HL-60/S4 treated with retinoic acid at 250 ng/mL for 4 days and 3 days (cell line): ENCODE measurements around the gene TRIM65.
"Not testable (repeated sequence)": the region's sequence is repeated elsewhere in the genome, so short reads cannot be mapped to it uniquely, and the experiment has no call there.

Experiments
- in situ Hi-C: fragments of 300-500 bp; cut with MboI; formaldehyde crosslinking; loops from 2 replicates; pipeline ENCODE4 v1.7.0; 2022; ENCODE audit warnings: low sequenced_read_pairs

The TRIM65 gene

GRCh38 chr17:75861927-75862317 lies 34.8 kb downstream of the TRIM65 start:
- in situ Hi-C loops = no loop called here

- in situ Hi-C loops = not testable (repeated sequence)
Observed at GRCh38 chr17:75859358-75859757, 37.4 kb downstream of the TRIM65 start.

GRCh38 chr17:75856062-75856756 lies 40.5 kb downstream of the TRIM65 start:
- in situ Hi-C loops = no loop called here

- in situ Hi-C loops = no loop called here
Observed at GRCh38 chr17:75855310-75856061, 41.3 kb downstream of the TRIM65 start, which contains the start of gene WBP2. WBP2 (minus strand) TSS chr17:75855335; CDS start chr17:75855297, 38 bp downstream.

DNA sequence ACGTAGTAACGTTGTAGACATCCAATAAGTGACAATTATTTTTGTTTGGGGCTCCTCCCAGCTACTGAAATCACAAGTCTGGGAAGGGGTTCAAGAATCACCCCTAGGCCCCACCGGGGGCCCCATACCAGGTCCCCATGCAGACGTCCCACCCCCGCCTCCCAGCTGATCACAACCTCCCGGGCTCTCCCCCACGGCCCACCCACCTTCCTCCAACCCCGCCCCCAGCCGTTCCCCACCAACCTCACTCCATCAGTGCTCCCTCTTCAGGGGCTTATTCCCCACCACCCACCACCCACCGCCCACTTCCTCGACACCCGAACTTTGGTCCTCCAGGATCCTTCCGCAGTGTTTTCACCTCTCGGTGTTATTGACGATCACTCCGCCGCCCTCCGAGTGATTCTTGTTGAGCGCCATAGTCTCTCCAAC lies 41.9 kb downstream of the TRIM65 start:
- in situ Hi-C loops = no loop called here

- in situ Hi-C loops = no loop called here
Observed at GRCh38 chr17:75854101-75854748, 42.5 kb downstream of the TRIM65 start.

DNA sequence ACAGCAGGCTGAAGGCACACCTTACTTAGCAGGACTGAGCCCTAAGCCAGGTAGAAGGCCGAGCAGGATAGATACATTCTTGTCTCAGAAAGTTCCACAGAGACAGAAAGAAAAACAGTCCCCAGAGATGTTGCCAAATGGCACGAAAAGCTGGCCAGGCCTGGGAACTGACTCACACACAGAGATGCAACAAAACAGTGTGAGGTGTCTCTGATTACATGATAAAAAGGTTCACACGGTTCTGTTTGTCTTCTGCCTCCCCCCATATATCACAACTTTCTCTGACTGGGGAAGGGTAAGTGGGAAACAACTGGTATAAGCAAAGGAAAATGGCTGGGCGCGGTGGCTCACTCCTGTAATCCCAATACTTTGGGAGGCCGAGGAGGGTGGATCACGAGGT lies 43.3 kb downstream of the TRIM65 start:
- in situ Hi-C loops = no loop called here

DNA sequence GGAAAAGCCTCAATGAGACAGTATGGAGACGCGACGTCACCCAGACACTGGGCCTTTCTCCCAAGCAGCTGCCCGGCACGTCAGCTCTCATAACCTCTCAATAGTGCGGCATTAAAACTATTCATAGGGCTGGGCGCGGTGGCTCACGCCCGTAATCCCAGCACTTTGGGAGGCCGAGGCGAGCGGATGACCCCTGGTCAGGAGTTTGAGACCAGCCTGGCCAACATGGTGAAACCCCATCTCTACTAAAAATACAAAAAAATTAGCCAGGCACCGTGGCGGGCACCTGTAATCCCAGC lies 45.1 kb downstream of the TRIM65 start:
- in situ Hi-C loops = not testable (repeated sequence)

GRCh38 chr17:75850928-75851692 lies 45.6 kb downstream of the TRIM65 start:
- in situ Hi-C loops = no loop called here

DNA sequence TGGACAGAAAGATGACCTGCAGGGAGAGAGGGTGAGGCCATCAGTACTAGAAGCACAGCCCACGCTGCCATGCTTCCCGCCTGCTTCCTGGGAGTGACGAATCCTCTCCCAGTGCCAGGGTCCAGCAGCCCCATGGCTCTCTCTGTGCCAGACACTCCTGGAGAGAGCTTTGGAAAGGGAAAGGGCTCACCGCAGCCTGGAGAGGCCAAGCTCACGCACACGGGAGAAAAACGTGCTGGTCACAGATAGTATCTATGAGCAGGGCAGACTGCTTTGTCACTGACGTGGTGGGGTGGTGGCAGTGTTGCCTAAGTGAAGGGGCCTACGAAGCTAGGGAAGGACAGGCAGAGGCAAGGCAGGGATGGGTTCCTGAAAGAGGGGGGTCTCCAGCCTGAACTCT lies 47.0 kb downstream of the TRIM65 start:
- in situ Hi-C loops = no loop called here

- in situ Hi-C loops = no loop called here
Observed at GRCh38 chr17:75849279-75849646, 47.5 kb downstream of the TRIM65 start.

DNA sequence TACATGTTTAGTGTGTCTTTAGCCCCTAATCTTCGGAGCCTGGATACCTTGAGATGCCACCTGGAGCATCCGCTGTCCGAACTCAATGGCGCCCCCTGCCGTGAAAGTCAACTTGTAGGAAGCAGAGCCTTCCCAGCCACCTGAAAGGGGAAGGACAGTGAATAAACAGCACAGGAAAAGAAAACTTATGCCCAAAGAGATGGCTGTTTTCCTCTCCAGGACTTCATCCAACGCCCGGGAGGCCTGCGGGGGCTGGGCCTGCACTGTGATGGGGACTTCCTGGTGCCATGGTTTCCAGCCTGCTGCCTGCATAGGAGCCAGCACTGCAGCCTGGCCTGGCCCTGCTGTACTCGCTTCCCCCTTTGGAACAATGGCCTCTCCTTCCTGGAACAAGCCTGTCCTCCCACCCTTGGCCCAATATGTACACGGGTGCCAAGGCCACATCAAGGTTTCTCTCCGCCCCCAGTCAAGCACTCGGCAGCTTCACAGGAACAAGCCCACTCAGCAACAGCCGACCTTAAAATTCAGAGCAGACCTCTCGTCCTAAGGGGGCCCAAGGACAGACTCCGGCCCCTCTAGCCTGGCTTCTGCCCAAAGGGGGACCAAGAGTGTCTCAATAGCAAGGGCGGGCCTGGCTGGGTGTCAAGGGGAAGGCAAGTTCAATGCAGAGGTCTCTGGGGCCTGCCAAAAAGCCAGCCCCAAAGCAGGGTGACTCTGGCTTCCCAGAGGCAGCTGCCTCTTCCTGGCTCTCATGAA lies 48.0 kb downstream of the TRIM65 start:
- in situ Hi-C loops = no loop called here

DNA sequence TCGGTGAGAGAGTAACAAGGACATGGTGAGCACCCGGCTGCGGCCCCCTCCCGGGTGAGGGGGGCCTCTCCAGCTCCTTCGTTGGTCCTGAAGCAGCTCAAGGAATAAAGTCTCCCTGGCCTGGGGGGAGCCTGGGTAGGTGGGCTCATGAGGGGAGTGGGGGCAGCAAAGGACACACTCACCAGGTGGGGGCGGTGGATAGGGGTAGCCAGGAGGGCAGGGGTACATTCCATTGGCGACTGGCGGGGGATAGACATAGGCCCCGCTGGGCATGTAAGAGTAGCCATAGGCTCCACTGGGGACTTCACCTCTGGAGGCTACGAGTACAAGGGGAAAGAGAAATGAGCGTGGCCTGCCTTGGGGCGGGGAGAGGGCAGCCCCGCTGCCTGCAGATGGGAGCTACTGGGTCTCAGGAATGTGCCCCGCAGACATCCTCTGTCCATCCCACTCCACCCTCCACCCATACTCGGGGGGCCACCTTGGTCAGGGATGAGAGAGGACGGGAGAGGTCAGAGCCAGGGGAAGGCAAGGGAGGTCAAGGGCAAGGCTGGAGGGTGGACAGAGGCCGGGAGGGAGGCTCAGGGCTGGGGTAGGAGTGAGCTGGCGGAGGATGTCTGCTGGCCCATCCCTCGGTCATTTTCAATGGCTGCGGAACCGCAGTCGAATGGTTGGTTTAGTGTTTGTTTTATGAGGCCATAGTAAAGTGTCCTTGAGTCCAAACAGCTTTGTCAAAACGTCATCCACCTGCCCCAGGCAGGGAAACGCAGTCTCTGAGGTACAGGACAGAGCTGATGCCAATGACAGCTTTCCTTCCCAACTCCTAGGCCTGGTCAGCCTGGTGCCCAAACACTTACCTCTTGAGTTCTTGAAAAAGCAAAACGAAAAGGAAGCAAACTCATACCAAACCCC lies 48.9 kb downstream of the TRIM65 start:
- in situ Hi-C loops = no loop called here

DNA sequence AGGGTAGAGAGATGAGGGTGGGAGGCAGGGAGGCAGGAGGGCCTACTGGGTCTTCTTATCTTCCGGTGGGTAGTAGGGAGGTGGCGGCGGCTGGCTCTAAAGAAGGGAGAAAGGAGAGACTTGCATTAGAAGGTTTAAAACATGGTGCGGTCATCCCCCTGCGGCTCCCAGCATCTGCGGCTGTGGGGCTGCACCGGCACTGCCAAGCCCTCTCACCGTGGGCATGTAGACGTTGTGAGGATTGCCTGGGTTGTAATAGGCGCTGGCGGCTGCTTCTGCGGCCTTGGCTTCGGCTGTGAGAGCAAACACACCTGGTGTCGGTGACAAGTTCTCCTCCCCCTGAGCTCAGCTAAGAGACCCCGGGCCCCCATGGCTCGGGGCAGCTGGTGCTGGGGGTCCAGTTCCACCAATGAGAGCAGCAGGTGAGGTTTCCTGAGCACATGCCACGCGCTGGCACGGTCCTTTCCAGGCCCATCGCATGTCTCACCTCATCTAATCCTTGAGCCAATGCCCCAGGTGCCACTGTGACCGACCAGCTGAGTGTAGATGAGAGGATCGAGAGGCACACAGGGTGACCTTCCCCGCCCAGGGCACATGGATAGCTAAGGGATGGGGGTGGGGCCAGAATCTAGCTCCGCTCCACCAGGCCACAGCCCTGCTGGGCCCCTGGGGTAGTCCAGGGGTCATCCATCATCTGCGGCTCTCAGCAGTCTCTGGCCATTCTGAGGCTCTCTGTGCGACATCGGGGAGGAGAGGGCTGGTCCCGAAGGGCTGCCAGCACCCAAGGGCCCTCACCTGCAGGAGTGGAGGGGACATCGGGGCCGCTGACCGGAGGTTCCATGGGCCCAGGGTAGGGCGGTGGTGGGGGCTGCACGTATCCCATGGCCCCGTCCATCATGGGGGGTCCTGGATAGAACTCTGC lies 49.8 kb downstream of the TRIM65 start:
- in situ Hi-C loops = no loop called here

GRCh38 chr17:75845933-75846691 lies 50.6 kb downstream of the TRIM65 start:
- in situ Hi-C loops = no loop called here

DNA sequence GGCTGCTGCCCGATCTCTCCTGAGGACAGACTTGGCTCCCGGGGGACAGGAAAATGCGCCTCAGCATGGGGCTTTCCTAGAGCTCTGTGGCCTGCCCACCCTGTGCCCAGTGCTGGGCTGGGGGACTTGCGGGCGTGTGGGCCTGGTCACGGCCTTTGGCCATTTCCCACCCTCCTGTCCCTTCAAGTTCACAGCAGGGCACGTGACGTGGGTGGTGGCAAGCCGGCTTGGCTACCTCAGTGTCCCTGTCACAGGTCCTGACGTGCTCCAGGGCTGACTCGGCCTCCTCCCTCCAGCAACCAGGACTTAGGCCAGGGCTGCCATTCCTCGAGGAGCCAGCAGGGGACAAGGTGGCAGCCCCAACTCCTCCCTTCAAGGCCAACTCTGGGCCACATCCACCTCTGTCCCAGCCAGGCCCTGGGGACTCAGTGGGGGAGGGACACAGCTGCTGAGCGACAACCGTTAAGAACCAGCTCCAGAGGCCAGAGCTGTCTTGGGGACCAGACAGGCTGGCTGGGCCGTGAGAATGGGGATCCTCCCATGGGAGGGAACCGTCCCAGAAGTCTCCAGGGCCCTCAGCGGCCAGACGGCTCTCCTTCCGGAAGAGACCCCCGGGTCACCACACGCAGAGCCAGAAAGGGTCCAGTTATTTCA lies 51.6 kb downstream of the TRIM65 start:
- in situ Hi-C loops = no loop called here

DNA sequence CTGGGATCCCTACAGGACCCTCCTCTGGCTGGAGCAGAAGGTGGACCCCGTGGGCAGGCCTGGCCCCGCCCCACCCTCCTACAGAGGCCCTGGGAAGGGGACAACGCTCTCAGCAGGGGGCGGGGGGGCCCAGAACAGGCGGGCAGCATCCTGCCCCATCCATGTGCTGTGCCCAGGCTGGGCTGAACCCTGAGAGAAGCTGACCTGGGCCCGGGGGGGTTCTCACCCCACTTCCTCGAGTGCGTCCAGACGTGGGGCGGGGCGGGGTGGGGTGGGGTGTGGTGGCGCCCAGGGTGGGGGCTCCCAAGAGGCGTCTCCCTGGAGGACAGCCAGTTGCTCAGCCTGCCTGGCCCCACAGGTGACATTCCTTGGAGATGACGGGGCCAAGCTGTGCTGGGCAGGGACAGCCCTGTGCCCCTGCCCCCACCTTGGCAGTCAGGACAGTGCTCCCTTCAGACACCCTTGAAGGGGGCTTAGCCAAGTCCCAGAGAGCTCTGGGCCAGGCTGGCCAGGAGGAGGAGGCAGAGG lies 52.2 kb downstream of the TRIM65 start:
- in situ Hi-C loops = no loop called here
